SIG-M5 (cell line): ENCODE measurements around the gene FGFRL1.

Experiments
- DNase-seq: peaks from one replicate; lab custom pipeline; 2025; lab: John Stamatoyannopoulos, UW

Gene FGFRL1

GRCh38 chr4:1075809-1076699 lies 64.6 kb downstream of the FGFRL1 start:
- no peak for DNase-seq
